ENCODE results near the gene TRAF3IP1. TPM values are rescaled to one million over a fixed set of nuclear protein-coding genes. Genes with fewer than 3 reads are reported as not detected.

Gene TRAF3IP1
- total and polyA plus RNA-seq, 10 donors = 2.6 to 19.2 (median 8.8) TPM

DNA sequence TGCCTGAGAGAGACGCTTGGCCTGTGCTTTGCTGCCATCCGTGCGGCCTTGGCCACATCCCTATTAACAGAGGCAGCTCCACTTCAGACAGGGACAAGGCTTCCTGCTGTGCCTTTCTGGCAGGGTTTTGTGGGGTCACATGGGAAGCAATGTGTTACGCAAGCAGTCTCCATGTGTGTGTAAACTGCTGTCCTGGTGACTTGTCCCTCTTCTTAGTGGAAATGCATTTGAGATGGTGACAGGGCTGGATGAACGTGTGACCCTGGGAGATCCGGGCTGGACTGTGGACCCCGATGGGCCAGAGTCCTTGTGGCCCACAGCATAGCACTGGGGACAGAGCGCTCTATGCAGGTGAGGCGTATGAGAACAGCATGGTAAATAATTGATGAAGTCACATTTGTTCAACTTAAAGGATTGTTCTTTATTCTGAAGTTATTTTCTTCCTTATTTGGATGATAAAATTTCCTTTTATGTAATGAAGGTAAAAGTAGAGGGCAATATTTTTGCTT, 129.6 kb downstream of the TRAF3IP1 start:
- Histone ChIP-seq H3K27me3 (replicated peaks in 1 of 7) (no peaks in the 10 kb centered on the region), H3K4me1 (peaks cover 0 to 29% (median 19%) of the 10 kb centered on the region in 6 donors), H3K9me3 (peaks cover 0 to 3% (median 0%) of the 10 kb centered on the region in 8 donors), H3K27ac (peak overlapping the region in 5 of 8 donors; percentile 0 to 34 (median 9)), H3K36me3 (peaks cover 2 to 83% (median 71%) of the 10 kb centered on the region in 6 donors), H3K4me3 (no peak overlapping the region)
- 51 to 75% (median 63%) methylated on average over 9 of the region's 9 CpGs for WGBS, 5 donors
- TF ChIP-seq, protein P1, sequence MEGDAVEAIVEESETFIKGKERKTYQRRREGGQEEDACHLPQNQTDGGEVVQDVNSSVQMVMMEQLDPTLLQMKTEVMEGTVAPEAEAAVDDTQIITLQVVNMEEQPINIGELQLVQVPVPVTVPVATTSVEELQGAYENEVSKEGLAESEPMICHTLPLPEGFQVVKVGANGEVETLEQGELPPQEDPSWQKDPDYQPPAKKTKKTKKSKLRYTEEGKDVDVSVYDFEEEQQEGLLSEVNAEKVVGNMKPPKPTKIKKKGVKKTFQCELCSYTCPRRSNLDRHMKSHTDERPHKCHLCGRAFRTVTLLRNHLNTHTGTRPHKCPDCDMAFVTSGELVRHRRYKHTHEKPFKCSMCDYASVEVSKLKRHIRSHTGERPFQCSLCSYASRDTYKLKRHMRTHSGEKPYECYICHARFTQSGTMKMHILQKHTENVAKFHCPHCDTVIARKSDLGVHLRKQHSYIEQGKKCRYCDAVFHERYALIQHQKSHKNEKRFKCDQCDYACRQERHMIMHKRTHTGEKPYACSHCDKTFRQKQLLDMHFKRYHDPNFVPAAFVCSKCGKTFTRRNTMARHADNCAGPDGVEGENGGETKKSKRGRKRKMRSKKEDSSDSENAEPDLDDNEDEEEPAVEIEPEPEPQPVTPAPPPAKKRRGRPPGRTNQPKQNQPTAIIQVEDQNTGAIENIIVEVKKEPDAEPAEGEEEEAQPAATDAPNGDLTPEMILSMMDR (IDR thresholded peaks at IDR 0.05 in 8 of 11, conservative IDR thresholded peaks at IDR 0.05 in 3 of 11) = no peak
- TF ChIP-seq POLR2A (IDR thresholded peaks at IDR 0.05) (no peak), POLR2AphosphoS5 (IDR thresholded peaks at IDR 0.05) (peak in 2 of 3 donors; percentile 68 to 77)
- intact Hi-C loops (cut with DNase I; ENCODE audit: low total_unique reads) = no loop called here
- DNase-seq = peak; percentile 77

DNA sequence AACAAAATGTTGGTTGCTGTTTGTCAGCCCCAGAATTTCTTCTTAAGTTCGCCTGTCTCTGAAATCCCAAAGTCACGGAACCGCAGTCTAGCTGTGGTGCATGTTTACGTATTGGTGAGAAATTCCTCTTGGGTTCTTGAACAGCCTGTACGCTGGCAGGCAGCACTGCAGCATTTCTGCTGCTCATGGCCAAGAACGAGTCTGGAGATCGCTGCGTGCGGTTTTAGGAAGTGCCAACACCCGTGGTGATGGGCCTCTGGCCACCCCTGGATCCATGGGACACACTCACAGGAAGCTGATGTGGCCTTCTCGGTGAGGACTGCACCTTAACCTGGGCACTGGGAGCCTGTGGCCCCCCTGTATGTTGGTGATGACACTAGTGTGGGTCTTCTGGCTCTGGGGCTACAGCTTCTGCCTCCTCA, 130.1 kb downstream of the TRAF3IP1 start:
- intact Hi-C loops (cut with DNase I; ENCODE audit: low total_unique reads) = no loop called here
- TF ChIP-seq POLR2A (IDR thresholded peaks at IDR 0.05) = no peak
- TF ChIP-seq POLR2AphosphoS5 (IDR thresholded peaks at IDR 0.05) = no peak
- TF ChIP-seq, protein P1 (IDR thresholded peaks at IDR 0.05 in 8 of 11, conservative IDR thresholded peaks at IDR 0.05 in 3 of 11) = no peak

More for the DNA sequence above, 130.1 kb downstream of the TRAF3IP1 start:
- peaks cover 0 to 29% (median 19%) of the 10 kb centered on the region in 6 donors for H3K4me1 ChIP-seq
- peaks cover 2 to 78% (median 66%) of the 10 kb centered on the region in 6 donors for H3K36me3 ChIP-seq
- peak overlapping the region in 2 of 8 donors; percentile 7 to 34 for H3K27ac ChIP-seq
- no peak for DNase-seq
- H3K9me3 ChIP-seq = peaks cover 0 to 8% (median 0%) of the 10 kb centered on the region in 8 donors
- H3K4me3 ChIP-seq = no peak overlapping the region
- no peaks in the 10 kb centered on the region for H3K27me3 ChIP-seq (replicated peaks in 1 of 7)
- WGBS, 5 donors = 73 to 93% (median 80%) methylated on average over 7 to 11 of the region's 11 CpGs

Small RNA genes within 50 kb of the gene (small RNA-seq; reads per million reads assigned to genes)
- 0 reads per million in 4 donors for gene RNU6-234P

Other genes starting within 250 kb of the TRAF3IP1 start
- 1 to 10 TPM in 4 of 7 donors, under 1 TPM in 3; 0.65 to 5.1 (median 1.5) TPM for gene ESPNL, start 220.2 kb upstream of the TRAF3IP1 start, total RNA-seq
- 1 to 10 TPM; 1.3 to 6.2 (median 3.8) TPM for gene ESPNL, start 220.2 kb upstream of the TRAF3IP1 start, polyA plus RNA-seq
- gene KLHL30, start 181.8 kb upstream of the TRAF3IP1 start, total RNA-seq = under 1 TPM in 5 of 7 donors, not detected in 2; 0.15 to 0.85 (median 0.23) TPM
- under 1 TPM; 0.09 to 0.29 (median 0.22) TPM for gene KLHL30, start 181.8 kb upstream of the TRAF3IP1 start, polyA plus RNA-seq
- 10 to 100 TPM in 1 of 7 donors, 1 to 10 TPM in 5, under 1 TPM in 1; 0.49 to 11.0 (median 2.4) TPM for gene ERFE, start 161.5 kb upstream of the TRAF3IP1 start, total RNA-seq
- gene ERFE, start 161.5 kb upstream of the TRAF3IP1 start, polyA plus RNA-seq = under 1 TPM; 0.06 to 0.63 (median 0.16) TPM
- 10 to 100 TPM; 39.7 to 61.2 (median 47.1) TPM for gene ILKAP, start 116.8 kb upstream of the TRAF3IP1 start, total RNA-seq
- gene ILKAP, start 116.8 kb upstream of the TRAF3IP1 start, polyA plus RNA-seq = 10 to 100 TPM; 46.8 to 64.5 (median 58.5) TPM
- gene HES6, start 80.5 kb upstream of the TRAF3IP1 start, total RNA-seq = 10 to 100 TPM in 3 of 7 donors, 1 to 10 TPM in 4; 3.9 to 22.7 (median 8.1) TPM
- gene HES6, start 80.5 kb upstream of the TRAF3IP1 start, polyA plus RNA-seq = 10 to 100 TPM in 1 of 3 donors, 1 to 10 TPM in 2; 6.2 to 14.2 (median 8.6) TPM
- 10 to 100 TPM in 6 of 7 donors, 1 to 10 TPM in 1; 9.7 to 16.2 (median 14.8) TPM for gene PER2, start 31.9 kb upstream of the TRAF3IP1 start, total RNA-seq
- gene PER2, start 31.9 kb upstream of the TRAF3IP1 start, polyA plus RNA-seq = 1 to 10 TPM; 2.0 to 3.7 (median 2.6) TPM
- gene ASB1, start 106.4 kb downstream of the TRAF3IP1 start, total RNA-seq = 10 to 100 TPM; 20.6 to 33.1 (median 24.7) TPM
- 10 to 100 TPM; 17.5 to 32.6 (median 28.3) TPM for gene ASB1, start 106.4 kb downstream of the TRAF3IP1 start, polyA plus RNA-seq

All from spleen (tissue), 11 donors.